SK-N-SH treated with all-trans-retinoic acid at 6 μM for 48 hours (cell line): Measurements from ENCODE around the gene CTNND2.
"Not testable (repeated sequence)": the region's sequence is repeated elsewhere in the genome, so short reads cannot be mapped to it uniquely, and the experiment has no call there.

Source experiments
- ATAC-seq: fragments of 200-7000 bp; cut with Tn5 transposase; 3 replicates; pipeline ENCODE4 v1.9.1; 2020; ENCODE audit warnings: mild to moderate bottlenecking, moderate library complexity
- ARNTL ChIP-seq: fragments of 450-650 bp; formaldehyde crosslinking; IDR thresholded peaks from 2 replicates; pipeline ENCODE4 v1.5.0; 2020; ENCODE audit warnings: low read depth, mild to moderate bottlenecking, moderate library complexity, borderline replicate concordance
- BACH2 ChIP-seq: fragments of 250-450 bp; sonication (Bioruptor Pico); IDR thresholded peaks from 2 replicates; pipeline ENCODE4 v1.9.0; 2021; ENCODE audit warnings: mild to moderate bottlenecking, borderline replicate concordance
- CREB5 ChIP-seq: fragments of 250-450 bp; sonication (Bioruptor Pico); IDR thresholded peaks from 2 replicates; pipeline ENCODE4 v1.5.1; 2020; ENCODE audit warnings: low read depth, mild to moderate bottlenecking, moderate library complexity
- CSRNP3 ChIP-seq: fragments of 250-450 bp; sonication (Bioruptor Pico); IDR thresholded peaks from 2 replicates; pipeline ENCODE4 v1.5.1; 2021; ENCODE audit warnings: mild to moderate bottlenecking, moderate library complexity
- ESRRG ChIP-seq: fragments of 250-450 bp; sonication (Bioruptor Pico); IDR thresholded peaks from 2 replicates; pipeline ENCODE4 v1.6.1; 2021; ENCODE audit warnings: mild to moderate bottlenecking
- GLIS3 ChIP-seq: fragments of 250-450 bp; sonication (Bioruptor Pico); IDR thresholded peaks from 2 replicates; pipeline ENCODE4 v1.5.0; 2020; ENCODE audit warnings: mild to moderate bottlenecking, moderate library complexity
- ISL1 ChIP-seq: fragments of 250-450 bp; sonication (Bioruptor Pico); IDR thresholded peaks from 2 replicates; pipeline ENCODE4 v2.1.2; 2022; ENCODE audit warnings: mild to moderate bottlenecking, moderate library complexity
- OSR1 ChIP-seq: fragments of 250-450 bp; sonication (Bioruptor Pico); IDR thresholded peaks from 2 replicates; pipeline ENCODE4 v1.8.0; 2022; ENCODE audit warnings: moderate library complexity, mild to moderate bottlenecking, inconsistent platforms
- PATZ1 ChIP-seq: fragments of 250-450 bp; sonication (Bioruptor Pico); IDR thresholded peaks from 2 replicates; pipeline ENCODE4 v1.8.0; 2020; ENCODE audit warnings: mild to moderate bottlenecking, moderate library complexity, borderline replicate concordance
- POU6F1 ChIP-seq: fragments of 250-450 bp; sonication (Bioruptor Pico); IDR thresholded peaks from 2 replicates; pipeline ENCODE4 v1.8.0; 2021; ENCODE audit warnings: low read depth, mild to moderate bottlenecking, moderate library complexity, borderline replicate concordance
- PPARA ChIP-seq: fragments of 250-450 bp; sonication (Bioruptor Pico); IDR thresholded peaks from 2 replicates; pipeline ENCODE4 v1.5.0; 2020; ENCODE audit warnings: mild to moderate bottlenecking, borderline replicate concordance
- SNAI2 ChIP-seq: fragments of 250-450 bp; sonication (Bioruptor Pico); IDR thresholded peaks from 2 replicates; pipeline ENCODE4 v1.5.0; 2020; ENCODE audit warnings: mild to moderate bottlenecking, moderate library complexity
- TCF4 ChIP-seq: fragments of 250-450 bp; sonication (Bioruptor Pico); IDR thresholded peaks from 2 replicates; pipeline ENCODE4 v1.8.0; 2021; ENCODE audit warnings: mild to moderate bottlenecking, moderate library complexity, borderline replicate concordance
- TOX ChIP-seq: fragments of 250-450 bp; sonication (Bioruptor Pico); IDR thresholded peaks from 2 replicates; pipeline ENCODE4 v1.8.0; 2021; ENCODE audit warnings: mild to moderate bottlenecking, moderate library complexity, borderline replicate concordance
- TSHZ2 ChIP-seq: fragments of 250-450 bp; sonication (Bioruptor Pico); IDR thresholded peaks from 2 replicates; pipeline ENCODE4 v1.5.0; 2020; ENCODE audit warnings: mild to moderate bottlenecking, moderate library complexity
- ZFP3 ChIP-seq: fragments of 250-450 bp; sonication (Bioruptor Pico); IDR thresholded peaks from 2 replicates; pipeline ENCODE4 v1.5.0; 2020; ENCODE audit warnings: mild to moderate bottlenecking, moderate library complexity
- ZFP30 ChIP-seq: fragments of 450-650 bp; formaldehyde crosslinking; IDR thresholded peaks from 2 replicates; pipeline ENCODE4 v1.5.0; 2022; ENCODE audit warnings: mild to moderate bottlenecking, moderate library complexity
- ZNF565 ChIP-seq: fragments of 450-650 bp; formaldehyde crosslinking; conservative IDR thresholded peaks from 2 replicates; pipeline ENCODE4 v1.5.0; 2020; ENCODE audit warnings: low read depth, mild to moderate bottlenecking, moderate library complexity
- ZNF70 ChIP-seq: fragments of 450-650 bp; formaldehyde crosslinking; IDR thresholded peaks from 2 replicates; pipeline ENCODE4 v1.5.0; 2020; ENCODE audit warnings: mild to moderate bottlenecking, moderate library complexity
- ZNF8 ChIP-seq: fragments of 450-650 bp; formaldehyde crosslinking; IDR thresholded peaks from 2 replicates; pipeline ENCODE4 v1.5.0; 2020; ENCODE audit warnings: mild to moderate bottlenecking, moderate library complexity

CTNND2 gene

GRCh38 chr5:11415751-11416150 lies 488.5 kb downstream of the CTNND2 start:
- TF ChIP-seq OSR1 (CRISPR knock-in tag) = no peak
- no peak for TF ChIP-seq ZNF70 (CRISPR knock-in tag)
- TF ChIP-seq ZNF565 (CRISPR knock-in tag) = no peak
- no peak for TF ChIP-seq TSHZ2
- no peak for TF ChIP-seq ZFP30 (CRISPR knock-in tag)
- no peak for TF ChIP-seq BACH2 (CRISPR knock-in tag)
- TF ChIP-seq SNAI2 (CRISPR knock-in tag) = no peak
- no peak for TF ChIP-seq TOX (CRISPR knock-in tag)
- TF ChIP-seq ISL1 (CRISPR knock-in tag) = no peak
- TF ChIP-seq ARNTL (CRISPR knock-in tag) = no peak
- TF ChIP-seq PPARA (CRISPR knock-in tag) = no peak
- no peak for TF ChIP-seq PATZ1 (CRISPR knock-in tag)
- no peak for TF ChIP-seq CREB5 (CRISPR knock-in tag)
- no peak for TF ChIP-seq ZNF8

GRCh38 chr5:11414732-11415131 lies 489.5 kb downstream of the CTNND2 start:
- ATAC-seq = not testable (repeated sequence)

More at GRCh38 chr5:11415751-11416150, 488.5 kb downstream of the CTNND2 start:
- no peak for ATAC-seq

- TF ChIP-seq GLIS3 (CRISPR knock-in tag) (no peak), SNAI2 (CRISPR knock-in tag) (no peak), ISL1 (CRISPR knock-in tag) (no peak), ARNTL (CRISPR knock-in tag) (no peak), ESRRG (CRISPR knock-in tag) (no peak), ZNF70 (CRISPR knock-in tag) (no peak), POU6F1 (CRISPR knock-in tag) (no peak)
- TF ChIP-seq, all 23 proteins: peak for 0
- ATAC-seq = no peak
These were observed 492.6 kb downstream of the CTNND2 start for GRCh38 chr5:11411621-11412020.

- ATAC-seq = no peak
- TF ChIP-seq ISL1 (CRISPR knock-in tag) (no peak), CSRNP3 (CRISPR knock-in tag) (no peak), TSHZ2 (no peak), TCF4 (CRISPR knock-in tag) (no peak), BACH2 (CRISPR knock-in tag) (no peak), PATZ1 (CRISPR knock-in tag) (no peak), ZFP3 (CRISPR knock-in tag) (no peak), PPARA (CRISPR knock-in tag) (no peak)
These were observed 496.6 kb downstream of the CTNND2 start for GRCh38 chr5:11407556-11408145.
